T47D (cell line): ENCODE data around the gene ZNF236.
"Not testable (repeated sequence)": the region's sequence is repeated elsewhere in the genome, so short reads cannot be mapped to it uniquely, and the experiment has no call there.

Experiments
- DNase-seq, 2 experiments: peaks; one replicate each; pipeline versions ENCODE4 v3.0.0 to v3.0.0-alpha.2; 2011 to 2012; ENCODE audit warnings: low read depth in 1 of 2, low spot score in 1 of 2
- JUND ChIP-seq: IDR thresholded peaks from 2 replicates; pipeline ENCODE4 v1.6.1; 2012; ENCODE audit warnings: low read depth
- in situ Hi-C: cut with HindIII; loops from 2 replicates; pipeline ENCODE4 v1.10.0; 2016; ENCODE audit warnings: low sequenced_read_pairs, low pct_unique_long_range_greater_than_20kb

Gene ZNF236

DNA sequence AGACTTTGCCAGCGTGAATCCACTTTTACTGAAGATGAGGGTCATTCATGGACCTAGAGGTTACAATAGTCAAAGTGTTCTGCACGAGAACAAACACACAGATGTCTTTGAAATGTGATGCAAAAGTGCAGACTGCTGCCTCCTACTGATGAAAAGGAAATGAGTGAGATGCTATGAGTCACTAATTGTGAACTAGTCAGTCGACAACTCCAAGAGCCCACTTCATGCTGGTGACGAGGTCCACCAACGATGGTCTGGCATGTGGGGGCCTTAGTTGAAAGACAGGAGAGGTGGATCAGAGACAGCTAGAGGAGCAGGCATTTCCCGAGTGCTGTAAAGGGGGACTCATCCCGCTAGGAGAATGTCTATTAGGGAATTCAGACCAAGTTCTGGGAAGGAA is 17.1 kb upstream of the ZNF236 start:
- TF ChIP-seq JUND: no peak
- no peak for DNase-seq
- in situ Hi-C loops: no loop called here

DNA sequence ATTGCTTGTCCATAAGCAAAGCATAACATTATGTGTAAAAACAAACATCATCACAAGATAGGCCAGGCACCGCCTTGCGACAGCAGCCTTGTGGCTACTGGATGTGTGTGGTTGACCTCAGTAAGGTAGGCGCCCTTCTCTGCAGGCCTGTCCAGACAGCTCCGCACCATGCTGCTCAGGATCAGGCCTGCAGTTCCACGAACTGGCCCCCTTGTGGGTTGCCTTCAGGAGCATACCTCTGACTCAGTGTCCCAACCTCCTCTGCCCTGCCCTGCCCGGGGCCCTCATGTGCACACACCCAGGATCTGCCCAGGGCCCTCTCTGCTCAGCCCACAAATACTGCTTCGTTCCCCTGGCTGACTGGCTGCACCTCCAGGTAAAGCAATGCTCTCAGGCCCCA is 16.1 kb upstream of the ZNF236 start:
- TF ChIP-seq JUND: no peak
- in situ Hi-C loops: no loop called here
- DNase-seq: no peak

DNA sequence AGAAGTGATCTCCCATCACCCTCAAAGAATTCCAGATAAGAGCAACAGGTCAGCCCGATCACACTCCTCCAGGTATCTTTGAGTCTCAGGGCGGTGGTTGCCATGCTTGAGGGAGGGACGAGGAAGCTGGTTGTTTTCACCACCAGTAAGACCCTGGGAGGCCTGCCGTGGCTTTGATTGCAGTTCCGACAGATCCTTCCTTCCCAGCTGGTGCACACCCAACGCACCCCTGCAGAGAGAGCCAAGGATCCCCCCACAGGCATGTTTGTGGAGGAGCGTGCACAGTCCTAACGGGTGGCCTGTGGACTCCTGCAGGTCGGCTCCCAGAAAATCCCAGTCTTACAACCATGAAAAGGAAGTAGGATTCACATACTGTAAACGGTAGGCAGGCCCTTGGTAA is 13.8 kb upstream of the ZNF236 start:
- DNase-seq: no peak
- in situ Hi-C loops: no loop called here
- no peak for TF ChIP-seq JUND

DNA sequence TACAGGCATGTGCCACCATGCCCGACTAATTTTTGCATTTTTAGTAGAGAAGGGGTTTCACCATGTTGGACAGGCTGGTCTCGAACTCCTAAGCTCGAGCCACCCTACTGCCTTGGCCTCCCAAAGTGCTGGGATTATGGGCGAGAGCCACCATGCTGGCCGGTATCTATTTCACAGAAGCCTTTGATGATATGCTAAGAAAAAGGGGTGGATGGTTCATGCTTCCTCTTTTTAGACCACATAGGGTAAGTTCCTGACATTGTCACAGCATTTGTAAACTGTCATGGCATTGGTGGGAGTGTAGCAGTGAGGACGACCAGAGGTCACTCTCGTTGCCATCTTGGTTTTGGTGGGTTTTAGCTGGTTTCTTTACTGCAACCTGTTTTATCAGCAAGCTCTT is 10.8 kb upstream of the ZNF236 start:
- in situ Hi-C loops: not testable (repeated sequence)

DNA sequence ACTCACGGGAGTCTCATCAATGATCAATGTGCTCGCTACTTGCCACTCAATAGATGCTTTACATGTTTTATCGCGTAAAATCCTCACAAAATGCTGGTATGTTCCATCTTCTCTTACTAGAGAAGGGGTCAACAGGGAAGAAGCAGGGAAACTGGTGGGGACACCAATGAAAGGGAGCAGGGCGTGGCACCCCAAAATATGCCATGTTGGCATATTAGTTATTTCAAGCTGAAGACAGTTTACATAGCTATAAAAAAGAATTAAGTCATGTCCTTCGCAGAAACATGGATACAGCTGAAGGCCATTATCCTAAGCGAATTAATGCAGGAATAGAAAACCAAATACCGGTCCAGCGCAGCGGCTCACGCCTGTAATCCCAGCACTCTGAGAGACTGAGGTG is 8.1 kb upstream of the ZNF236 start:
- no peak for TF ChIP-seq JUND
- DNase-seq: no peak
- in situ Hi-C loops: no loop called here

More for the DNA sequence above, 10.8 kb upstream of the ZNF236 start:
- DNase-seq: not testable (repeated sequence)

DNA sequence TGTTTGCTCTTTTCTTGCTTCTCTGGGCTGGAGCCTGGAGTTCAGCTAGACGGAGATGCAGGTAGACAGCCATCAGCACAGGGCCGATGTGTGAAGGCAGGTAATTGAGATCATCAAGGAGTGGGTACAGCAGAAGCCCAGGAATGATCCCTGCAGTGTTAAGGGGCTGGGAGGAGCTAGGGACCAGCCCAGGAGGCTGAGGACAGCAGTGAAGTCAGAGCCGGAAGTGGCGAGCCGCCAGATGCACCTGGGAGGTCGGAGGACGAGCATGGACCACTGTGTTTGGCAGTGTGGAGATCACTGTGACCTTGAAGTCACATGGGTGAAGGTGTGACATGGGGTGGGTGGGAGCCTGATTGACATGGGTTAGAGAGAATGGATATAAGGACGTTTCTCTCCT is 6.2 kb upstream of the ZNF236 start:
- DNase-seq: no peak
- TF ChIP-seq JUND: no peak
- in situ Hi-C loops: no loop called here

DNA sequence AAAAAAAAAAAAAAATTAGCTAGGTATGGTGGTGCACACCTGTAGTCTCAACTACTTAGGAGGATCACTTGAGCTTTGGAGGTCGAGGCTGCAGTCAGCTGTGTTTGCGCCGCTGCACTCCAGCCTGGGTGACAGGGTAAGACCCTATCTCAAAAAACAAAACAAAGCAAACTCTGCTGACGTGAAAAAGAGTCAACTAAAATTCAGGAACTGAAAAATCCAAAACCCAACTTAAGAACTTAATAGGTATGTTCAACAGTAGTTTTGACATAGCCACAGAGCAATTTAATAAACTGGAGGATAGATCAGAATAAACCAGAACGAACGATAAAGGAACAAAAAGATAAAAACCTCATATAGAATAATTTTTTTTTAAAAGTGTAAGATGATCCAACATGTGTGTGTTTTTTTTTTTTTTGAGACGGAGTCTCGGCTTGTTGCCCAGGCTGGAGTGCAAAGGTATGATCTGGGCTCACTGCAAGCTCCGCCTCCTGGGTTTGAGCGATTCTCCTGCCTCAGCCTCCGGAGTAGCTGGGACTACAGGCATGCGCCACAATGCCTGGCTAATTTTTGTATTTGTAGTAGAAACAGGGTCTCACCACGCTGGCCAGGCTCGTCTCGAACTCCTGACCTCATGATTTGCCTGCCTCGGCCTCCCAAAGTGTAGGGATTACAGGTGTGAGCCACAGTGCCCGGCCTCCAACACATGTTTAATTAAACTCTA is 4.3 kb upstream of the ZNF236 start:
- in situ Hi-C loops: no loop called here
- TF ChIP-seq JUND: no peak
- no peak for DNase-seq

DNA sequence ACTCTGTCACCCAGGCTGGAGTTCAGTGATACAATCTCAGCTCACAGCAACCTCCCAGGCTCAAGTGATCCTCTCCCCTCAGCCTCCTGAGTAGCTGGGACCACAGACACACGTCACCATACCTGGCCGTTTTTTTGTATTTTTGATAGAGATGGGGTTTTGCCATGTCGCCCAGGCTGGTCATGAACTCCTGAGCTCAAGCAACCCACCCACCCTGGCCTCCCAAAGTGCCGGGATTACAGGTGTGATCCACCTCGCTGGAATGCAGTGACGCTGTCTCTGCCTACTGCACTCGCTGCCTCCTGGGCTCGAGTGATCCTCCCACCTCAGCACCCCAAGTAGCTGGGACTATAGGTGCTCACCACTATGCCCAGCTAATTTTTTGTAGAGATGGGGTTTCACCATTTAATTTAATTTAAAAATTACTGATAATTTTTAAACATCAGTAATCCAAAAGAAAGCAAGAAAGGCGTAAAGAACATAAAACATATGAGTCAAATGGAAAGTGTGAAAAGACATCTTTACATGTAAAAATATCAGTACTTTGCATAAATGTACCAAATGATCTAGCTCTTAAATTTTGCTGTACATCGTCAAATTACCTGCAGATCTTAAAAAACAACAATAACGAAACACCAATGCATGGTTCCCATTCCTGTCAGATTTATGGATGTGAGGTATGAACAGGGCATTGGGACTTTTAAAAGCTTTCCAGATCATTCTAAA is 2.8 kb upstream of the ZNF236 start:
- TF ChIP-seq JUND: no peak
- no peak for DNase-seq
- in situ Hi-C loops: no loop called here

DNA sequence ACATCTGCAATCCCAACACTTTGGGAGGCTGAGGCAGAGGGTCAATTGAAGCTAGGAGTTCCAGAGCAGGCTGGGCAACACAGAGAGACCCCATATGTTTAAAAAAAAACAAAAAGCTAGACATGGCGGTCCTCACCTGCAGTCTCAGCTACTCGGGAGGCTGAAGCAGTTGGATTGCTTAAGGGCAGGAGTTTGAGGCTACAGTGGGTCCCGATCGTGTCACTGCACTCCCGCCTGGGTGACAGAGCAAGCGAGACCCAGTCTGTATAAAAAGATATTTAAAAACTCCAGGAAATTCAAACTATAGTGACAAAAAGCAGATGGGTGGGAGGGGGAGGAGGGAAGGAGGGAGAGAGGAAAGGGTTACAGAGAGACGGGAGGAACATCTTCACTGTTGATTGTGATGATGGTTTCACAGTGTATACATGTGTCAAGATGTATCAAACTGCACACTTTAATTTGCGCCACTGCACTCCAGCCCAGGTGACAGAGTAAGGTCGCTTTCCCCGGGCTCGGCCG is 942 bp upstream of the ZNF236 start:
- in situ Hi-C loops: no loop called here
- TF ChIP-seq JUND: no peak
- no peak for DNase-seq

DNA sequence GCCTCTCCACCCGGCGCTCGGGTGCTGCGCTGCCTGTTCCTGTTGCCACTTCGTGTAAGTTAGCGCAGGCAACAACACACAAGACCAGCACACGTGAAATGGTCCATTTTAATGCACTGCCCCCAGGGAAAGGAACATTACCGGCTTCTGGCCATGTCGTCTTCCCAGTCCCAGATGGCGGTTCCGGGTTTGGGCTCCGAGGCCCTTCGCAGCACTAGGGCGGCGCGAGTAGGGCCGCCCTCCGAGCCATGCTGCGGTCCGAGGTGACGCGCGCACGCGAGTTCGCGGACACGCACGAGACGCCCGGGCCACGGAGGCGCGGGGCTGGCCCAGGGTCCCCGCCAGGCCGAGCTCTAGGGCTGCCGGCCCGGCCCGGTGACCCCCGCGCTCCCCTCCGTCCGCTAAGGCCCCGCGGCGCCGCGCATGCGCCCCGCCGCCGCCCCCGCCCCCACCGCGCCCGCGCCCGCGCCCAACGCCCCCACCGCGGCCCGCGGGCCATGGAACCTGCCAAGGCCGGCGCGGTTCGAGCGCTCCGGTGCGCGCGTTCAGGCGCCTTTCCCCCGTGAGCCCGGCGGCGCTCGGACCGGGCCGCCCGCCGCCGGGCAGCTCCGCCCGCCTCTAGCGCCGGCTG is 367 bp upstream of the ZNF236 start:
- TF ChIP-seq JUND: no peak
- in situ Hi-C loops: no loop called here
- DNase-seq: peak; percentile 51 to 53

DNA sequence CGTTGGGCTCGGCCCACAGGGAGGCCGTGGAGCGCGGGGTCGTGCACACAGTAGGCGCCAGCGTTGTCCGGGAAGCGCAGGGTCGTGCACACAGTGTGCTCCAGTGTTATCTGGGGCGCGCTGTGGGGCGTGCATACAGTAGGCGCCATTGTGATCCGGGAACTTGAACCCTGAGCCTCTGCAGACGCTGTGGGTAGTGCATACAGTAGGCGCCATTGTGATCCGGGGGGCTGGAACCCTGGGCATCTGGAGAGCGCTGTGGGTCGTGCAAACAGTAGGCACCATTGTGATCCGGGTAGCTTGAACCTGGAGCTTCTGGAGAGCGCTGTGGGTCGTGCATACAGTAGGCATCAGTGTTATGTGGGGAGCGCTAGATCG is 793 bp downstream of the ZNF236 start:
- in situ Hi-C loops: no loop called here
- peak in 1 of 2 experiments; percentile 5 for DNase-seq
- no peak for TF ChIP-seq JUND

DNA sequence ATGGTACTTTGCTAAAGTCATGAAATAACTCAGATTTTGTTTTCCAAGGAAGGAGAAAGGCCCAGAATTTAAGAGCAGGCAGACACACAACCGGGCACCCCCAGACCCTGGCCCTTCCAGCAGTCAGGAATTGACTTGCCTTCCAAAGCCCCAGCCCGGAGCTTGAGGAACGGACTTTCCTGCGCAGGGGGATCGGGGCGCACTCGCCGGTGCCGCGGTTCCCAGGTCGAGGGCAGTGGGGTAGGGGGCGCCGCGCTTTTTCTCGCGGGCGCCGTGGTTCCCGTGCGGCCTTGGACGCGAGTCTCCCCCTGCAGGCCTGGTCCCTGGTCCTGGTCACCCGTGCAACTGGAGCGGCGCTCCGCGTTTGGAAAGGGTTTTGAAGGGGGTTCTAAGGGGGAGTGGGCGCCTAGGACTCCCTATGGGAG is 1.2 kb downstream of the ZNF236 start:
- TF ChIP-seq JUND: no peak
- peak in 1 of 2 experiments; percentile 41 for DNase-seq
- in situ Hi-C loops: no loop called here

DNA sequence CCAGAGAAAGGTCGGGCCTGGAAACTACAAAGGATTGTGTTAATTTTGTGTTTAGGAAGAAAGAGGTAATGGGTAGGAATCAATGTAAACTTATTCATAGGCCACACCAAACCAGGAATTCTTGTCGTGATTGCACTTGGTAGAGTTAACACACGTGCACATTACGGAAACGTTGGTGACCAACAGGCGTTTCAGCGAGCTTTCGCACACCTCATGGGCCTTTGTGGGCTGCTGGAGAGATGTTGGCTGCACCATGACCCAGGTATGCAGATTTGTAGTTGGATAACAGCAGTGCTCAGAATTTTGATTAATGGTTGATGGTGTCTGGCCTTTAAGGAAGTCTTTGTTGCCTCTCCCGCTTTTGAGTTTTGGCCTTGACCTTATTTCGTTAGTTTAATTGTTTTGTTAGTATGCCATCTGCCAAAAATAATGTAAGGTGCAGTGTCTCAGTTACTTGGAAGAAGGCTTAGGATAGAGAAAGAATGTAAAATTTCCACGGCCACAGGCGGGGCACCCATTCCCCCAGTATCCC is 1.9 kb downstream of the ZNF236 start:
- in situ Hi-C loops: no loop called here
- DNase-seq: peak in 1 of 2 experiments; percentile 17
- no peak for TF ChIP-seq JUND
